OCI-LY1 (cell line): ENCODE data around the gene PHF14.

ENCODE experiments used
- EZH2 ChIP-seq: fragments of 200-600 bp; sonication (generic), shearing (Covaris generic); IDR thresholded peaks from 2 replicates; pipeline ENCODE4 v1.8.0; 2017; ENCODE audit warnings: borderline replicate concordance, mixed run types, mild to moderate bottlenecking, antibody characterized with exemption, low read length, moderate library complexity, mixed read lengths
- TF ChIP-seq, protein P1 (sequence below): fragments of 200-600 bp; sonication (generic), shearing (Covaris generic); IDR thresholded peaks from 2 replicates; pipeline ENCODE4 v1.5.1; 2017; ENCODE audit warnings: mild to moderate bottlenecking, antibody characterized with exemption, low read length, moderate library complexity, mixed read lengths

DNA sequence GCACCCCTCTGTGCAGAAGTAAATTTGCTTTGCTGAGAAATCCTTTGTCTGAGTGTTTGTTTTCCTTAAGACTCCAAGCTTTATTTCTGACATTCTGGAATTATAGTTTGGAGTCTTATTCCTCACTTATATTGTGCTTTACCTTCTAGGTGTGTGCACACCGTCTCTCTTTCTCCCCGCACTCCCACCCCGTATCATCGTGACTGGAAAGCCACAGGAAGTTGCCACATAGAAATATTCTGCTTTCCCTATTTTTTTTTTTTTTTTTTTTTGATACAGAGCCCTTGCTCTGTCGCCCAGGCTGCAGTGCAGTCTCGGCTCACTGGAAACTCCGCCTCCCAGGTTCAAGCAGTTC is 109.5 kb downstream of the PHF14 start:
- TF ChIP-seq, protein P1, sequence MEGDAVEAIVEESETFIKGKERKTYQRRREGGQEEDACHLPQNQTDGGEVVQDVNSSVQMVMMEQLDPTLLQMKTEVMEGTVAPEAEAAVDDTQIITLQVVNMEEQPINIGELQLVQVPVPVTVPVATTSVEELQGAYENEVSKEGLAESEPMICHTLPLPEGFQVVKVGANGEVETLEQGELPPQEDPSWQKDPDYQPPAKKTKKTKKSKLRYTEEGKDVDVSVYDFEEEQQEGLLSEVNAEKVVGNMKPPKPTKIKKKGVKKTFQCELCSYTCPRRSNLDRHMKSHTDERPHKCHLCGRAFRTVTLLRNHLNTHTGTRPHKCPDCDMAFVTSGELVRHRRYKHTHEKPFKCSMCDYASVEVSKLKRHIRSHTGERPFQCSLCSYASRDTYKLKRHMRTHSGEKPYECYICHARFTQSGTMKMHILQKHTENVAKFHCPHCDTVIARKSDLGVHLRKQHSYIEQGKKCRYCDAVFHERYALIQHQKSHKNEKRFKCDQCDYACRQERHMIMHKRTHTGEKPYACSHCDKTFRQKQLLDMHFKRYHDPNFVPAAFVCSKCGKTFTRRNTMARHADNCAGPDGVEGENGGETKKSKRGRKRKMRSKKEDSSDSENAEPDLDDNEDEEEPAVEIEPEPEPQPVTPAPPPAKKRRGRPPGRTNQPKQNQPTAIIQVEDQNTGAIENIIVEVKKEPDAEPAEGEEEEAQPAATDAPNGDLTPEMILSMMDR = no peak
- TF ChIP-seq EZH2 = no peak
